ENCODE results near the gene VSIG2.

- TF ChIP-seq POLR2A (IDR thresholded peaks at IDR 0.05), result no peak
- no peak for TF ChIP-seq CTCF (IDR thresholded peaks at IDR 0.05)
Observed at GRCh38 chr11:124754309-124754708, 2.3 kb upstream of the VSIG2 start.
